HepG2 (cell line): Measurements from ENCODE around the gene PKD1L1. TPM values are rescaled to one million over a fixed set of nuclear protein-coding genes. Genes with fewer than 3 reads are reported as not detected.

ENCODE experiments used
- ARNTL ChIP-seq: sonication (generic); formaldehyde crosslinking; IDR thresholded peaks from 2 replicates; pipeline ENCODE4 v1.4.0; 2020; ENCODE audit warnings: mild to moderate bottlenecking, missing genetic modification reagents
- CCDC6 ChIP-seq: sonication (generic); formaldehyde crosslinking; IDR thresholded peaks from 2 replicates; pipeline ENCODE4 v1.8.1; 2022; ENCODE audit warnings: mild to moderate bottlenecking, missing genetic modification reagents, moderate library complexity
- FOSL1 ChIP-seq: sonication (generic); formaldehyde crosslinking; IDR thresholded peaks from 2 replicates; pipeline ENCODE4 v1.9.0; 2021; ENCODE audit warnings: missing genetic modification reagents, borderline replicate concordance
- HDAC6 ChIP-seq: fragments of 200-600 bp; sonication (generic); IDR thresholded peaks from 2 replicates; pipeline ENCODE4 v1.7.0; 2017; ENCODE audit warnings: mild to moderate bottlenecking, antibody characterized with exemption, low read length, low read depth
- SOX13 ChIP-seq, 3 experiments: fragments of 450-650 bp in 1 of 3; sonication (generic) in 1 of 3; formaldehyde crosslinking in 1 of 3; IDR thresholded peaks in 2 of 3; conservative IDR thresholded peaks in 1 of 3; 2 replicates each; pipeline versions ENCODE4 v1.5.0 to v1.6.1; 2016 to 2020; ENCODE audit warnings: antibody characterized with exemption in 1 of 3, mild to moderate bottlenecking in 1 of 3, missing compliant biosample characterization in 1 of 3, missing genetic modification reagents in 1 of 3, moderate library complexity in 1 of 3
- TARDBP ChIP-seq: sonication (generic); formaldehyde crosslinking; IDR thresholded peaks from 2 replicates; pipeline ENCODE4 v1.8.0; 2022; ENCODE audit warnings: mild to moderate bottlenecking, missing genetic modification reagents
- ZNF354B ChIP-seq: sonication (generic); formaldehyde crosslinking; IDR thresholded peaks from 2 replicates; pipeline ENCODE4 v1.8.0; 2022; ENCODE audit warnings: mild to moderate bottlenecking, missing genetic modification reagents
- ZNF569 ChIP-seq: sonication (generic); formaldehyde crosslinking; IDR thresholded peaks from 2 replicates; pipeline ENCODE4 v1.5.0; 2020; ENCODE audit warnings: mild to moderate bottlenecking, missing genetic modification reagents, moderate library complexity, borderline replicate concordance
- ZNF572 ChIP-seq: sonication (generic); formaldehyde crosslinking; IDR thresholded peaks from 2 replicates; pipeline ENCODE4 v1.5.1; 2020; ENCODE audit warnings: mild to moderate bottlenecking, missing genetic modification reagents
- ZNF891 ChIP-seq: sonication (generic); formaldehyde crosslinking; IDR thresholded peaks from 2 replicates; pipeline ENCODE4 v1.5.0; 2020; ENCODE audit warnings: mild to moderate bottlenecking, missing genetic modification reagents
- ZSCAN9 ChIP-seq: IDR thresholded peaks from 2 replicates; pipeline ENCODE4 v1.6.1; 2016; ENCODE audit warnings: borderline replicate concordance
- ZZZ3 ChIP-seq: sonication (generic); formaldehyde crosslinking; IDR thresholded peaks from 2 replicates; pipeline ENCODE4 v1.4.0; 2020; ENCODE audit warnings: missing genetic modification reagents, mild to moderate bottlenecking, borderline replicate concordance
- polyA plus RNA-seq, 8 experiments: library from polyadenylated mRNA; depleted of rRNA in 3 of 8; stranded (reverse) in 7 of 8; unstranded in 1 of 8; fragments of >200 nt; fragmentation: Illumina TruSeq in 4 of 8; extraction: Trizol in 4 of 8; gene quantifications; 2 replicates each; pipeline versions ENCODE4 v1.2.1 to v1.2.3, GENCODE V29; 2011 to 2016; ENCODE audit warnings: low read depth in 4 of 8, missing spikeins in 1 of 8, mixed read lengths in 1 of 8; ENCODE audit not compliant: insufficient read depth in 1 of 8
- total RNA-seq, 5 experiments: library from RNA; depleted of rRNA; stranded (reverse); fragments of >200 nt; fragmentation: Illumina TruSeq; extraction: Trizol; gene quantifications; 2 replicates each; pipeline ENCODE4 v1.2.3, GENCODE V29; 2016; ENCODE audit warnings: low read depth in 1 of 5
- TF ChIP-seq, protein P1 (sequence below): sonication (generic); formaldehyde crosslinking; IDR thresholded peaks from 2 replicates; pipeline ENCODE4 v1.4.0; 2020; ENCODE audit warnings: low read depth, missing genetic modification reagents
- TF ChIP-seq, protein P2 (sequence below): sonication (generic); formaldehyde crosslinking; IDR thresholded peaks from 2 replicates; pipeline ENCODE4 v1.5.1; 2020; ENCODE audit warnings: missing genetic modification reagents, mild to moderate bottlenecking, borderline replicate concordance
- TF ChIP-seq, protein P3 (sequence below): sonication (generic); formaldehyde crosslinking; IDR thresholded peaks from 2 replicates; pipeline ENCODE4 v1.5.1; 2020; ENCODE audit warnings: mild to moderate bottlenecking, missing genetic modification reagents, borderline replicate concordance
- TF ChIP-seq, protein P4 (sequence below), 2 experiments: sonication (generic) in 1 of 2; formaldehyde crosslinking in 1 of 2; IDR thresholded peaks; 2 replicates each; pipeline versions ENCODE4 v1.5.1 to v1.6.1; 2011 to 2020; ENCODE audit warnings: borderline replicate concordance in 1 of 2, low read depth in 1 of 2, low read length in 1 of 2, mild to moderate bottlenecking in 1 of 2, missing genetic modification reagents in 1 of 2, moderate library complexity in 1 of 2
- TF ChIP-seq, protein P5 (sequence below): sonication (generic); formaldehyde crosslinking; IDR thresholded peaks from 2 replicates; pipeline ENCODE4 v1.5.0; 2020; ENCODE audit warnings: mild to moderate bottlenecking, missing genetic modification reagents, moderate library complexity

The PKD1L1 gene
- total and polyA plus RNA-seq, 2 of the 13 experiments (the other 11 are each of a cell fraction or from before 2014, with no cell fraction given) = 0.01 TPM; not detected in 1

DNA sequence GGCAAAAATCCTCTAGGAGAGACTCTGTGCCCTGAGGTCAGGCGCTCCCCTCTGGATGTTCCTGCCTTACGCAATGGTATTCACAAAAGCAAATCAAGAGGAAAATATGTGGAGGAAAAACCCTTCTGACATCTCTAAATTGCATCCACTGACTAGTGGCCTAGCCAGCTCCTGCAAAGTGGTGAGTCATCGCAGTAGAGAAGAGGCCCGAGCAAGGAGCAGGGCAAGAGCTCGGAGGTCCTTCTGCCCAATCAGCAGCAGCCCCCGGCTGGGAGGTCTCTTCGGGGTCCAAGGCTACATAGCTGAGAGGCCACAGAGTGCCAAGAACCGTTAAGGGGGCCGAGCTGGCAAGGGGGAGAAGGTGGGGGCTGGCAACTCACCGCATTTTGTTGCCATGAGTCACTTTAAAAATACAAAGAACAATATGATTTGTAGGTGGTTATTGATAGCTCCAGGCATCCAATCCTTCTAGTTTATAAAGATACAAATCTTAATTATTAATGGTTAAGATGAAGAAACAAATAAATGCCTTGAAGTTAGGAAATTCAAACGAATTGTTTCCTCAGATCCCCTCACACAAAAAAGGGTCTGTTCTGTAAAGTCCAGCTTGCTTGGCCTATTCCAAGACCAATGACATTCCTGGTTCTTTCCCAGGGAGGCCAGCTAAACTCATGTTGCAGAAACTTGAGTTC, 161.6 kb downstream of the PKD1L1 start (continued):
- TF ChIP-seq, protein P1, sequence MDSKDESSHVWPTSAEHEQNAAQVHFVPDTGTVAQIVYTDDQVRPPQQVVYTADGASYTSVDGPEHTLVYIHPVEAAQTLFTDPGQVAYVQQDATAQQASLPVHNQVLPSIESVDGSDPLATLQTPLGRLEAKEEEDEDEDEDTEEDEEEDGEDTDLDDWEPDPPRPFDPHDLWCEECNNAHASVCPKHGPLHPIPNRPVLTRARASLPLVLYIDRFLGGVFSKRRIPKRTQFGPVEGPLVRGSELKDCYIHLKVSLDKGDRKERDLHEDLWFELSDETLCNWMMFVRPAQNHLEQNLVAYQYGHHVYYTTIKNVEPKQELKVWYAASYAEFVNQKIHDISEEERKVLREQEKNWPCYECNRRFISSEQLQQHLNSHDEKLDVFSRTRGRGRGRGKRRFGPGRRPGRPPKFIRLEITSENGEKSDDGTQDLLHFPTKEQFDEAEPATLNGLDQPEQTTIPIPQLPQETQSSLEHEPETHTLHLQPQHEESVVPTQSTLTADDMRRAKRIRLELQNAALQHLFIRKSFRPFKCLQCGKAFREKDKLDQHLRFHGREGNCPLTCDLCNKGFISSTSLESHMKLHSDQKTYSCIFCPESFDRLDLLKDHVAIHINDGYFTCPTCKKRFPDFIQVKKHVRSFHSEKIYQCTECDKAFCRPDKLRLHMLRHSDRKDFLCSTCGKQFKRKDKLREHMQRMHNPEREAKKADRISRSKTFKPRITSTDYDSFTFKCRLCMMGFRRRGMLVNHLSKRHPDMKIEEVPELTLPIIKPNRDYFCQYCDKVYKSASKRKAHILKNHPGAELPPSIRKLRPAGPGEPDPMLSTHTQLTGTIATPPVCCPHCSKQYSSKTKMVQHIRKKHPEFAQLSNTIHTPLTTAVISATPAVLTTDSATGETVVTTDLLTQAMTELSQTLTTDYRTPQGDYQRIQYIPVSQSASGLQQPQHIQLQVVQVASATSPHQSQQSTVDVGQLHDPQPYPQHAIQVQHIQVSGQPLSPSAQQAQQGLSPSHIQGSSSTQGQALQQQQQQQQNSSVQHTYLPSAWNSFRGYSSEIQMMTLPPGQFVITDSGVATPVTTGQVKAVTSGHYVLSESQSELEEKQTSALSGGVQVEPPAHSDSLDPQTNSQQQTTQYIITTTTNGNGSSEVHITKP (CRISPR knock-in tag) = 0 out of 2 replicates have a peak, but pooled peaks have one; percentile 50
- TF ChIP-seq ZNF354B (CRISPR knock-in tag) (no peak), CCDC6 (CRISPR knock-in tag) (0 out of 2 replicates have a peak, but pooled peaks have one; percentile 40), HDAC6 (no peak), TARDBP (CRISPR knock-in tag) (0 out of 2 replicates have a peak, but pooled peaks have one; percentile 21), ZNF891 (CRISPR knock-in tag) (0 out of 2 replicates have a peak, but pooled peaks have one; percentile 22), ZNF569 (CRISPR knock-in tag) (no peak), ZZZ3 (CRISPR knock-in tag) (no peak), FOSL1 (CRISPR knock-in tag) (peak; percentile 89), SOX13 (IDR thresholded peaks at IDR 0.05) (peak; percentile 69; the same call in 1 of the 2 replicates), SOX13 (CRISPR knock-in tag; conservative IDR thresholded peaks at IDR 0.05 in 1 of 2, IDR thresholded peaks at IDR 0.05 in 1 of 2) (peak in 1 of 2 experiments; percentile 81; a peak in 2 of 4 replicates), ARNTL (CRISPR knock-in tag) (peak; percentile 53; the same call in 1 of the 2 replicates), ZSCAN9 (CRISPR knock-in tag) (no peak), ZNF572 (CRISPR knock-in tag) (no peak)
- TF ChIP-seq, protein P2, sequence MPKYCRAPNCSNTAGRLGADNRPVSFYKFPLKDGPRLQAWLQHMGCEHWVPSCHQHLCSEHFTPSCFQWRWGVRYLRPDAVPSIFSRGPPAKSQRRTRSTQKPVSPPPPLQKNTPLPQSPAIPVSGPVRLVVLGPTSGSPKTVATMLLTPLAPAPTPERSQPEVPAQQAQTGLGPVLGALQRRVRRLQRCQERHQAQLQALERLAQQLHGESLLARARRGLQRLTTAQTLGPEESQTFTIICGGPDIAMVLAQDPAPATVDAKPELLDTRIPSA (CRISPR knock-in tag) = no peak
- TF ChIP-seq, protein P3, sequence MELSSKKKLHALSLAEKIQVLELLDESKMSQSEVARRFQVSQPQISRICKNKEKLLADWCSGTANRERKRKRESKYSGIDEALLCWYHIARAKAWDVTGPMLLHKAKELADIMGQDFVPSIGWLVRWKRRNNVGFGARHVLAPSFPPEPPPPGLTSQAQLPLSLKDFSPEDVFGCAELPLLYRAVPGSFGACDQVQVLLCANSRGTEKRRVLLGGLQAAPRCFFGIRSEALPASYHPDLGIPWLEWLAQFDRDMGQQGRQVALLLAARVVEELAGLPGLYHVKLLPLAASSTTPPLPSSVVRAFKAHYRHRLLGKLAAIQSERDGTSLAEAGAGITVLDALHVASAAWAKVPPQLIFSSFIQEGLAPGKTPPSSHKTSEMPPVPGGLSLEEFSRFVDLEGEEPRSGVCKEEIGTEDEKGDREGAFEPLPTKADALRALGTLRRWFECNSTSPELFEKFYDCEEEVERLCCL = no peak
- TF ChIP-seq, protein P4, sequence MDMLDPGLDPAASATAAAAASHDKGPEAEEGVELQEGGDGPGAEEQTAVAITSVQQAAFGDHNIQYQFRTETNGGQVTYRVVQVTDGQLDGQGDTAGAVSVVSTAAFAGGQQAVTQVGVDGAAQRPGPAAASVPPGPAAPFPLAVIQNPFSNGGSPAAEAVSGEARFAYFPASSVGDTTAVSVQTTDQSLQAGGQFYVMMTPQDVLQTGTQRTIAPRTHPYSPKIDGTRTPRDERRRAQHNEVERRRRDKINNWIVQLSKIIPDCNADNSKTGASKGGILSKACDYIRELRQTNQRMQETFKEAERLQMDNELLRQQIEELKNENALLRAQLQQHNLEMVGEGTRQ (IDR thresholded peaks at IDR 0.05; ENCODE audit: low read depth, low read length) = no peak
- TF ChIP-seq, protein P4 (CRISPR knock-in tag; IDR thresholded peaks at IDR 0.05; ENCODE audit: borderline replicate concordance) = no peak
- TF ChIP-seq, protein P5, sequence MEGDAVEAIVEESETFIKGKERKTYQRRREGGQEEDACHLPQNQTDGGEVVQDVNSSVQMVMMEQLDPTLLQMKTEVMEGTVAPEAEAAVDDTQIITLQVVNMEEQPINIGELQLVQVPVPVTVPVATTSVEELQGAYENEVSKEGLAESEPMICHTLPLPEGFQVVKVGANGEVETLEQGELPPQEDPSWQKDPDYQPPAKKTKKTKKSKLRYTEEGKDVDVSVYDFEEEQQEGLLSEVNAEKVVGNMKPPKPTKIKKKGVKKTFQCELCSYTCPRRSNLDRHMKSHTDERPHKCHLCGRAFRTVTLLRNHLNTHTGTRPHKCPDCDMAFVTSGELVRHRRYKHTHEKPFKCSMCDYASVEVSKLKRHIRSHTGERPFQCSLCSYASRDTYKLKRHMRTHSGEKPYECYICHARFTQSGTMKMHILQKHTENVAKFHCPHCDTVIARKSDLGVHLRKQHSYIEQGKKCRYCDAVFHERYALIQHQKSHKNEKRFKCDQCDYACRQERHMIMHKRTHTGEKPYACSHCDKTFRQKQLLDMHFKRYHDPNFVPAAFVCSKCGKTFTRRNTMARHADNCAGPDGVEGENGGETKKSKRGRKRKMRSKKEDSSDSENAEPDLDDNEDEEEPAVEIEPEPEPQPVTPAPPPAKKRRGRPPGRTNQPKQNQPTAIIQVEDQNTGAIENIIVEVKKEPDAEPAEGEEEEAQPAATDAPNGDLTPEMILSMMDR (CRISPR knock-in tag) = no peak
